ENCODE data around the gene AFAP1L2.

The AFAP1L2 gene

GRCh38 chr10:114404171-114405010 lies at the start of gene AFAP1L2:
Gene AFAP1L2, minus strand, starts transcription at chr10:114404502. Its CDS starts 47 bp downstream, at chr10:114404455.
- Histone ChIP-seq H3K27me3 (ENCODE audit: control insufficient read depth in 1 of 2, insufficient read depth in 2 of 2, low read length in 2 of 2) (no peaks in the 10 kb centered on the region), H3K9ac (ENCODE audit: low read length in 2 of 2) (peak within 1 kb of the TSS; percentile 68 to 76), H3K4me1 (ENCODE audit: control insufficient read depth, insufficient read depth, low read length) (peaks cover 50% of the 10 kb centered on the region), H3K36me3 (ENCODE audit: control insufficient read depth in 2 of 2, insufficient read depth in 2 of 2, low read length in 2 of 2) (no peaks in the 10 kb centered on the region), H3K27ac (ENCODE audit: low read length) (peak within 1 kb of the TSS; percentile 69), H3K4me3 (ENCODE audit: low read length in 2 of 2) (peak within 1 kb of the TSS; percentile 83 to 91), H3K9me3 (ENCODE audit: control insufficient read depth in 2 of 2, low read length in 2 of 2) (no peaks in the 10 kb centered on the region)

GRCh38 chr10:114453576-114453975 lies 49.3 kb upstream of the AFAP1L2 start:
- Histone ChIP-seq H3K36me3 (ENCODE audit: control insufficient read depth in 2 of 2, insufficient read depth in 2 of 2, low read length in 2 of 2) (no peaks in the 10 kb centered on the region), H3K9me3 (ENCODE audit: control insufficient read depth in 2 of 2, low read length in 2 of 2) (no peaks in the 10 kb centered on the region), H3K9ac (ENCODE audit: low read length in 2 of 2) (no peak overlapping the region), H3K27me3 (ENCODE audit: control insufficient read depth in 1 of 2, insufficient read depth in 2 of 2, low read length in 2 of 2) (no peaks in the 10 kb centered on the region), H3K4me1 (ENCODE audit: control insufficient read depth, insufficient read depth, low read length) (no peaks in the 10 kb centered on the region), H3K4me3 (ENCODE audit: low read length in 2 of 2) (no peak overlapping the region), H3K27ac (ENCODE audit: low read length) (no peak overlapping the region)

GRCh38 chr10:114448897-114449296 lies 44.6 kb upstream of the AFAP1L2 start:
- Histone ChIP-seq H3K27ac (ENCODE audit: low read length) (no peak overlapping the region), H3K9me3 (ENCODE audit: control insufficient read depth in 2 of 2, low read length in 2 of 2) (no peaks in the 10 kb centered on the region), H3K27me3 (ENCODE audit: control insufficient read depth in 1 of 2, insufficient read depth in 2 of 2, low read length in 2 of 2) (no peaks in the 10 kb centered on the region), H3K9ac (ENCODE audit: low read length in 2 of 2) (no peak overlapping the region), H3K36me3 (ENCODE audit: control insufficient read depth in 2 of 2, insufficient read depth in 2 of 2, low read length in 2 of 2) (peaks cover 0 to 6% of the 10 kb centered on the region in 2 donors), H3K4me3 (ENCODE audit: low read length in 2 of 2) (no peak overlapping the region), H3K4me1 (ENCODE audit: control insufficient read depth, insufficient read depth, low read length) (no peaks in the 10 kb centered on the region)

- no peaks in the 10 kb centered on the region for H3K4me1 ChIP-seq (ENCODE audit: control insufficient read depth, insufficient read depth, low read length)
- peaks cover 3 to 11% of the 10 kb centered on the region in 2 donors for H3K36me3 ChIP-seq (ENCODE audit: control insufficient read depth in 2 of 2, insufficient read depth in 2 of 2, low read length in 2 of 2)
- no peak overlapping the region for H3K9ac ChIP-seq (ENCODE audit: low read length in 2 of 2)
- no peaks in the 10 kb centered on the region for H3K27me3 ChIP-seq (ENCODE audit: control insufficient read depth in 1 of 2, insufficient read depth in 2 of 2, low read length in 2 of 2)
- H3K4me3 ChIP-seq (ENCODE audit: low read length in 2 of 2), result no peak overlapping the region
- H3K27ac ChIP-seq (ENCODE audit: low read length), result no peak overlapping the region
- no peaks in the 10 kb centered on the region for H3K9me3 ChIP-seq (ENCODE audit: control insufficient read depth in 2 of 2, low read length in 2 of 2)
Observed at GRCh38 chr10:114445332-114445731, 41.0 kb upstream of the AFAP1L2 start.

GRCh38 chr10:114444819-114445218 lies 40.5 kb upstream of the AFAP1L2 start:
- Histone ChIP-seq H3K36me3 (ENCODE audit: control insufficient read depth in 2 of 2, insufficient read depth in 2 of 2, low read length in 2 of 2) (peaks cover 3 to 14% of the 10 kb centered on the region in 2 donors), H3K4me3 (ENCODE audit: low read length in 2 of 2) (no peak overlapping the region), H3K4me1 (ENCODE audit: control insufficient read depth, insufficient read depth, low read length) (no peaks in the 10 kb centered on the region), H3K27ac (ENCODE audit: low read length) (no peak overlapping the region), H3K9me3 (ENCODE audit: control insufficient read depth in 2 of 2, low read length in 2 of 2) (no peaks in the 10 kb centered on the region), H3K27me3 (ENCODE audit: control insufficient read depth in 1 of 2, insufficient read depth in 2 of 2, low read length in 2 of 2) (no peaks in the 10 kb centered on the region), H3K9ac (ENCODE audit: low read length in 2 of 2) (no peak overlapping the region)

- H3K4me3 ChIP-seq (ENCODE audit: low read length in 2 of 2), result no peak overlapping the region
- H3K27me3 ChIP-seq (ENCODE audit: control insufficient read depth in 1 of 2, insufficient read depth in 2 of 2, low read length in 2 of 2), result no peaks in the 10 kb centered on the region
- H3K4me1 ChIP-seq (ENCODE audit: control insufficient read depth, insufficient read depth, low read length), result no peaks in the 10 kb centered on the region
- H3K9me3 ChIP-seq (ENCODE audit: control insufficient read depth in 2 of 2, low read length in 2 of 2), result no peaks in the 10 kb centered on the region
- H3K27ac ChIP-seq (ENCODE audit: low read length), result no peak overlapping the region
- H3K36me3 ChIP-seq (ENCODE audit: control insufficient read depth in 2 of 2, insufficient read depth in 2 of 2, low read length in 2 of 2), result peaks cover 7 to 24% of the 10 kb centered on the region in 2 donors
- no peak overlapping the region for H3K9ac ChIP-seq (ENCODE audit: low read length in 2 of 2)
Observed at GRCh38 chr10:114442091-114442630, 37.9 kb upstream of the AFAP1L2 start.

- Histone ChIP-seq H3K27me3 (ENCODE audit: control insufficient read depth in 1 of 2, insufficient read depth in 2 of 2, low read length in 2 of 2) (no peaks in the 10 kb centered on the region), H3K36me3 (ENCODE audit: control insufficient read depth in 2 of 2, insufficient read depth in 2 of 2, low read length in 2 of 2) (peaks cover 7 to 25% of the 10 kb centered on the region in 2 donors), H3K27ac (ENCODE audit: low read length) (no peak overlapping the region), H3K9ac (ENCODE audit: low read length in 2 of 2) (no peak overlapping the region), H3K4me3 (ENCODE audit: low read length in 2 of 2) (no peak overlapping the region), H3K4me1 (ENCODE audit: control insufficient read depth, insufficient read depth, low read length) (no peaks in the 10 kb centered on the region), H3K9me3 (ENCODE audit: control insufficient read depth in 2 of 2, low read length in 2 of 2) (no peaks in the 10 kb centered on the region)
Observed at GRCh38 chr10:114441107-114441506, 36.8 kb upstream of the AFAP1L2 start.

GRCh38 chr10:114437473-114438292 lies 33.4 kb upstream of the AFAP1L2 start:
- no peak overlapping the region for H3K27ac ChIP-seq (ENCODE audit: low read length)
- H3K9me3 ChIP-seq (ENCODE audit: control insufficient read depth in 2 of 2, low read length in 2 of 2), result no peaks in the 10 kb centered on the region
- H3K27me3 ChIP-seq (ENCODE audit: control insufficient read depth in 1 of 2, insufficient read depth in 2 of 2, low read length in 2 of 2), result no peaks in the 10 kb centered on the region
- H3K4me3 ChIP-seq (ENCODE audit: low read length in 2 of 2), result no peak overlapping the region
- peaks cover 7 to 25% of the 10 kb centered on the region in 2 donors for H3K36me3 ChIP-seq (ENCODE audit: control insufficient read depth in 2 of 2, insufficient read depth in 2 of 2, low read length in 2 of 2)
- H3K4me1 ChIP-seq (ENCODE audit: control insufficient read depth, insufficient read depth, low read length), result no peaks in the 10 kb centered on the region
- no peak overlapping the region for H3K9ac ChIP-seq (ENCODE audit: low read length in 2 of 2)

- Histone ChIP-seq H3K9me3 (ENCODE audit: control insufficient read depth in 2 of 2, low read length in 2 of 2) (no peaks in the 10 kb centered on the region), H3K27ac (ENCODE audit: low read length) (no peak overlapping the region), H3K36me3 (ENCODE audit: control insufficient read depth in 2 of 2, insufficient read depth in 2 of 2, low read length in 2 of 2) (peaks cover 7 to 25% of the 10 kb centered on the region in 2 donors), H3K27me3 (ENCODE audit: control insufficient read depth in 1 of 2, insufficient read depth in 2 of 2, low read length in 2 of 2) (no peaks in the 10 kb centered on the region), H3K9ac (ENCODE audit: low read length in 2 of 2) (no peak overlapping the region), H3K4me1 (ENCODE audit: control insufficient read depth, insufficient read depth, low read length) (no peaks in the 10 kb centered on the region), H3K4me3 (ENCODE audit: low read length in 2 of 2) (no peak overlapping the region)
Observed at GRCh38 chr10:114436941-114437340, 32.6 kb upstream of the AFAP1L2 start.

GRCh38 chr10:114432566-114433093 lies 28.3 kb upstream of the AFAP1L2 start:
- no peak overlapping the region for H3K27ac ChIP-seq (ENCODE audit: low read length)

More at GRCh38 chr10:114432566-114433093, 28.3 kb upstream of the AFAP1L2 start:
- H3K27me3 ChIP-seq (ENCODE audit: control insufficient read depth in 1 of 2, insufficient read depth in 2 of 2, low read length in 2 of 2), result no peaks in the 10 kb centered on the region
- peaks cover 0 to 9% of the 10 kb centered on the region in 2 donors for H3K36me3 ChIP-seq (ENCODE audit: control insufficient read depth in 2 of 2, insufficient read depth in 2 of 2, low read length in 2 of 2)
- H3K4me1 ChIP-seq (ENCODE audit: control insufficient read depth, insufficient read depth, low read length), result peaks cover 5% of the 10 kb centered on the region
- no peak overlapping the region for H3K4me3 ChIP-seq (ENCODE audit: low read length in 2 of 2)
- H3K9me3 ChIP-seq (ENCODE audit: control insufficient read depth in 2 of 2, low read length in 2 of 2), result no peaks in the 10 kb centered on the region
- H3K9ac ChIP-seq (ENCODE audit: low read length in 2 of 2), result no peak overlapping the region

All from stomach smooth muscle (tissue), 2 donors.